Loucy (cell line): Measurements from ENCODE around the gene MRPS10.

Experiments used
- H2AFZ ChIP-seq: fragments of 200-600 bp; sonication (generic); 2 replicates; pipeline ENCODE4 v1.6.0; 2016; ENCODE audit warnings: antibody characterized with exemption, mild to moderate bottlenecking, low read length, moderate library complexity
- H3F3A ChIP-seq: fragments of 200-600 bp; 2 replicates; pipeline ENCODE4 v1.6.0; 2016; ENCODE audit warnings: antibody characterized with exemption, low read depth, mild to moderate bottlenecking
- H3K27me3 ChIP-seq: fragments of 200-600 bp; sonication (generic); 2 replicates; pipeline ENCODE4 v1.6.1; 2014; ENCODE audit warnings: low read length, mild to moderate bottlenecking; ENCODE audit not compliant: insufficient read depth, poor library complexity, severe bottlenecking
- H3K36me3 ChIP-seq: fragments of 200-600 bp; sonication (generic); 2 replicates; pipeline ENCODE4 v1.6.1; 2016; ENCODE audit warnings: low read length; ENCODE audit not compliant: insufficient read depth
- H3K4me1 ChIP-seq: fragments of 200-600 bp; sonication (generic); 2 replicates; pipeline ENCODE4 v1.5.1; 2014; ENCODE audit warnings: low read length, mild to moderate bottlenecking; ENCODE audit not compliant: insufficient read depth, poor library complexity, severe bottlenecking
- H3K4me2 ChIP-seq: fragments of 200-600 bp; sonication (generic); 2 replicates; pipeline ENCODE4 v1.6.0; 2014; ENCODE audit warnings: antibody characterized with exemption, low read length, low read depth, mild to moderate bottlenecking; ENCODE audit not compliant: poor library complexity, severe bottlenecking
- H3K4me3 ChIP-seq: fragments of 200-600 bp; sonication (generic); 2 replicates; pipeline ENCODE4 v1.5.1; 2014; ENCODE audit warnings: low read length, mild to moderate bottlenecking, mixed read lengths; ENCODE audit not compliant: poor library complexity, severe bottlenecking
- H3K79me2 ChIP-seq: fragments of 200-600 bp; sonication (generic); 2 replicates; pipeline ENCODE4 v1.6.1; 2014; ENCODE audit warnings: low read length; ENCODE audit not compliant: insufficient read depth
- H3K9ac ChIP-seq: fragments of 200-600 bp; sonication (generic); 2 replicates; pipeline ENCODE4 v1.6.0; 2014; ENCODE audit warnings: mild to moderate bottlenecking, low read depth, low read length, moderate library complexity; ENCODE audit not compliant: poor library complexity, severe bottlenecking
- H3K9me2 ChIP-seq: fragments of 200-600 bp; sonication (generic); replicated peaks from 2 replicates; pipeline ENCODE4 v1.6.1; 2016; ENCODE audit warnings: low read depth, low read length, mixed read lengths
- H3K9me3 ChIP-seq: fragments of 200-600 bp; sonication (generic); 2 replicates; pipeline ENCODE4 v1.6.1; 2014; ENCODE audit warnings: mild to moderate bottlenecking, antibody characterized with exemption, low read length, low read depth; ENCODE audit not compliant: insufficient read depth
- H4K20me1 ChIP-seq: fragments of 200-600 bp; sonication (generic); 2 replicates; pipeline ENCODE4 v1.6.0; 2014; ENCODE audit warnings: antibody characterized with exemption, low read length, mild to moderate bottlenecking; ENCODE audit not compliant: insufficient read depth, poor library complexity, severe bottlenecking
- EZH2phosphoT487 ChIP-seq: fragments of 200-600 bp; IDR thresholded peaks from 2 replicates; pipeline ENCODE4 v1.6.1; 2018; ENCODE audit warnings: antibody characterized with exemption, mild to moderate bottlenecking, moderate library complexity, borderline replicate concordance
- TF ChIP-seq, protein P1 (sequence below): fragments of 200-600 bp; sonication (generic); conservative IDR thresholded peaks from 2 replicates; pipeline ENCODE4 v1.5.1; 2014; ENCODE audit warnings: mild to moderate bottlenecking, antibody characterized with exemption, low read length

The MRPS10 gene

DNA sequence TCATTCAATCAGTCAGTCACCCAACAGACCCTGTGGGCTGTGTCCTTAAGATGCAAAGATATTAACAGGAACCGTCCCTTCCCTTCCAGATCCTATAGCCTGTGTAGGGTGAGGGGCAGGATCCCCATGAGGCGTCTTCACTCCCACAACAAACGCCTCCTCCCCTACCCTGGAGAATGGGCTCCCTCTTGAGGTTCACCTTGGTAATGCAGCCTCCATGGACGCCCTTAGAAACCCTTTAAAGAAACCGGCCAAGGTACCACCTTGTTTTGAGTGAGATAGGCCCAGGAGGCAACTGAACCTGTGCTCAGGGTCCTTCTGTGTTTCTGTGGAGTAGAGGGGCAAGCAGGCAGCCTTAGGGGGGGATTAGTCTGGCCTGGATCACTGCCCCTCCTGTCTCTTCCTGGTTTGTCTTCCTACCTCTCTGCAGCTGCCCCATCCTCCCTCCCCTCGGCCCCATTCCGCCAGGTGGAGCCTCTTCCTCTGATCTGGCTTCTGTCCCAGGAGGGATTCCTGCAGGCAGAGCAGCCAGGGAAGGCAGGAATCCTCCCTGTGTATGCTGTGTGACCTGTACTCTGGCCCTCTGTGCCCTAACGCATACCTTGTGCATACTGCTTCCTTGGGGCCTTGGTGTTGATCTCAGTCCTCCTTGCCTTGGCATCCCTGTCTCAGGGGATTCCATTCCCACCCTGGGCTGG lies 51.1 kb downstream of the MRPS10 start:
- Histone ChIP-seq H4K20me1 (no peaks in the 10 kb centered on the region), H3K4me3 (no peak overlapping the region), H3K36me3 (no peaks in the 10 kb centered on the region), H3K27me3 (no peaks in the 10 kb centered on the region), H3K79me2 (no peaks in the 10 kb centered on the region), H3K9ac (no peak overlapping the region), H3K9me2 (no peaks in the 10 kb centered on the region), H3K4me1 (no peaks in the 10 kb centered on the region), H3K4me2 (no peak overlapping the region), H3F3A (no peaks in the 10 kb centered on the region), H3K9me3 (no peaks in the 10 kb centered on the region), H2AFZ (peak overlapping the region; percentile 76)
- no peak for TF ChIP-seq EZH2phosphoT487
- TF ChIP-seq, protein P1, sequence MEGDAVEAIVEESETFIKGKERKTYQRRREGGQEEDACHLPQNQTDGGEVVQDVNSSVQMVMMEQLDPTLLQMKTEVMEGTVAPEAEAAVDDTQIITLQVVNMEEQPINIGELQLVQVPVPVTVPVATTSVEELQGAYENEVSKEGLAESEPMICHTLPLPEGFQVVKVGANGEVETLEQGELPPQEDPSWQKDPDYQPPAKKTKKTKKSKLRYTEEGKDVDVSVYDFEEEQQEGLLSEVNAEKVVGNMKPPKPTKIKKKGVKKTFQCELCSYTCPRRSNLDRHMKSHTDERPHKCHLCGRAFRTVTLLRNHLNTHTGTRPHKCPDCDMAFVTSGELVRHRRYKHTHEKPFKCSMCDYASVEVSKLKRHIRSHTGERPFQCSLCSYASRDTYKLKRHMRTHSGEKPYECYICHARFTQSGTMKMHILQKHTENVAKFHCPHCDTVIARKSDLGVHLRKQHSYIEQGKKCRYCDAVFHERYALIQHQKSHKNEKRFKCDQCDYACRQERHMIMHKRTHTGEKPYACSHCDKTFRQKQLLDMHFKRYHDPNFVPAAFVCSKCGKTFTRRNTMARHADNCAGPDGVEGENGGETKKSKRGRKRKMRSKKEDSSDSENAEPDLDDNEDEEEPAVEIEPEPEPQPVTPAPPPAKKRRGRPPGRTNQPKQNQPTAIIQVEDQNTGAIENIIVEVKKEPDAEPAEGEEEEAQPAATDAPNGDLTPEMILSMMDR, result peak; percentile 91

DNA sequence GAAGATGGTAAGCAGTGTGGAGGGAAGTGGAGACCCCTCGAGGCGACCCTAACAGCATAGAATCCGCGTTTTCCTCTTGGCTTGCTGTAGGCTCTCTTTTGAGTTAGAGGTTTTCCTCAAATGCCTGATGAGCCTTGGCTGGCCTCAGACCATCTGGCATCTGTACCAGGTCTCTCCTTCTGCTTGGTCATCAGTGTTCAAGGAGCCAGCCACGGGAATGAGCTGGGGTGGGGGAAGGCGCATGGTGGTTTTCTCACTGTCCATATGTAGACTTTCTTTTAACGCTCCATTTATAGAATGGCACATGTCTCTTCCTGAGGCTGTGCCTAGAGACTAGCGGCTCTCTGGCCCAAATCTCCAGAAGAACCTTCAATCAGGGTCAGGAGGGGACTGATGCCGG lies 52.6 kb downstream of the MRPS10 start:
- Histone ChIP-seq H4K20me1 (no peaks in the 10 kb centered on the region), H3K79me2 (no peaks in the 10 kb centered on the region), H3K9me3 (no peaks in the 10 kb centered on the region), H3K9me2 (no peaks in the 10 kb centered on the region), H3K4me1 (no peaks in the 10 kb centered on the region), H3K36me3 (no peaks in the 10 kb centered on the region), H2AFZ (no peak overlapping the region), H3K27me3 (no peaks in the 10 kb centered on the region), H3K9ac (no peak overlapping the region), H3K4me3 (no peak overlapping the region), H3F3A (no peaks in the 10 kb centered on the region), H3K4me2 (no peak overlapping the region)
- TF ChIP-seq EZH2phosphoT487, result no peak
- TF ChIP-seq, protein P1, result no peak

DNA sequence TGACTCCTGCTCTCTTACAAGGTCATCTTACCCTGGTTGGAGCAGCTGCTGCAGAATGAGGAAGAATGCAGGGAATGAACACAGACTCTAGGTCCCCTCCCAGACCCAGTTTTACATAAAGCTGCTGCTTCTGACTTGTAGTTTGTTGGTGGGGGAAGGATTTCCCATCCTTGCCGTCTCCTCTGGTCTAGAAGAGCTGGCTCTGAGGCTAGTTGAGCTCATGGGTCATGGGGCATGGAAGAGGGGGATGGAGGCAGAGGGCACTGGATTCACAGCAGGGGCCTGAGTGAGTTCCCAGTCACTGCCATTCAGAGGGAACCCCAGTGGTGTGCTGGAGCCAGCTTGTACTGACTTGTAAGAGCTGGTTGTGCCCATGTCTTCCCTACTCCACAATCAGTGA lies 53.7 kb downstream of the MRPS10 start:
- H3K4me2 ChIP-seq, result no peak overlapping the region
- H3K79me2 ChIP-seq, result no peaks in the 10 kb centered on the region
- H3K9me2 ChIP-seq, result no peaks in the 10 kb centered on the region
- no peaks in the 10 kb centered on the region for H3K4me1 ChIP-seq
- H3K36me3 ChIP-seq, result no peaks in the 10 kb centered on the region
- H3K9me3 ChIP-seq, result no peaks in the 10 kb centered on the region
- H4K20me1 ChIP-seq, result no peaks in the 10 kb centered on the region
- no peak for TF ChIP-seq EZH2phosphoT487
- TF ChIP-seq, protein P1, result no peak
- no peak overlapping the region for H3K4me3 ChIP-seq
- no peaks in the 10 kb centered on the region for H3F3A ChIP-seq
- no peak overlapping the region for H2AFZ ChIP-seq
- no peaks in the 10 kb centered on the region for H3K27me3 ChIP-seq
- H3K9ac ChIP-seq, result no peak overlapping the region
